MV-4-11 (cell line): ENCODE results near the gene MPDU1.

Experiments used
- DNase-seq: peaks from one replicate; lab custom pipeline; 2025; lab: John Stamatoyannopoulos, UW

Gene MPDU1

DNA sequence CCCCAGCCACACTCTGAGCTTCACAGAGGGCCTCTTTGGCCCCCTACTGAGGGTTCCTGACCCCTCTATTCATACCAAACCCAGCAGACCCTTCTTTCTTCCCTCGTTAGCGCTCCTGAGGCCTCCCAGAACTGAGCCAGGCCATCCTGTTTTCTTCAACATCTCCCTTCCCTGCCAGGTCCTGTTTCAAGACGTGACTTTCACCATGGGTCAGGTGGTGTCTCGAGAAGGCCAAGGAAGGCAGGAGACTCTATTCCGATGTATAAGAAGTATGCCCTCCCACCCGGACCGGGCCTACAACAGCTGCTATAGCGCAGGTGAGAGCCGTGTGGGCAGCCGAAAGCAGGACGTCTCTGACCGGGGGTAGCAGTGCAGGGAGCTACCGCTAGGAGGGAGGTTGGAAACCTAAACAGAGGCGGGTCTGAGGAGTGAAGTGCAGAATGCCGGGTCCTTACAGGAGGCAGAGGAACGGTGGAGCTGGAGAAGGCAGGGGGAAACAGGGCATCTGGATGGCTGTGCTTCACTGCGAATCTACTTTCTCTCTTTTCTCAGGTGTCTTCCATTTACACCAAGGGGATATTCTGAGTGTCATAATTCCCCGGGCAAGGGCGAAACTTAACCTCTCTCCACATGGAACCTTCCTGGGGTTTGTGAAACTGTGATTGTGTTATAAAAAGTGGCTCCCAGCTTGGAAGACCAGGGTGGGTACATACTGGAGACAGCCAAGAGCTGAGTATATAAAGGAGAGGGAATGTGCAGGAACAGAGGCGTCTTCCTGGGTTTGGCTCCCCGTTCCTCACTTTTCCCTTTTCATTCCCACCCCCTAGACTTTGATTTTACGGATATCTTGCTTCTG is 23.3 kb upstream of the MPDU1 start:
- peak; percentile 54 for DNase-seq

- DNase-seq = peak; percentile 72
Observed at GRCh38 chr17:7561028-7561575, 22.6 kb upstream of the MPDU1 start.

- peak; percentile 82 for DNase-seq
Observed at GRCh38 chr17:7561589-7562207, 22.0 kb upstream of the MPDU1 start, which contains the start of gene SENP3. Gene SENP3, plus strand, starts transcription at chr17:7561919. Its CDS starts 1,158 bp downstream, at chr17:7563077.

DNA sequence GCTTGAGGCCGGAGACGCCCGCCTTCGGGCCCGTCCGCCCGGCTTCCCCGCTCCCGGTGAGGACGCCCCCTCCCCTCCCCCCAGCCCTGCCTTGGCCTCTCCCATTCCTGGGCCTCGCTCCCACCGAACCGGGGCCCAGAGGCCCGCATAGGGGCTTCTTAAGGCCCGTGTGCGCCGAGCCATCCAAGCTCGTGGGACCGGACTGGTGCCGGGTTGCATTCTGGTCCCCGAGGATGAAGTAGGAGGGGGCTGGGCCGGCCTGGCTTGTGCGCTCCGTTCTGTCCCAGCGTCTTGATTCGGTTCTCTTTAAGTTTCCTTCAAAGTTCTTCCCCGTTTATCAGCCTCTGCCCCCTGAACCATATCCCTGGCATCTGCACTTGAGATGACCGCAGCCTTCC is 21.4 kb upstream of the MPDU1 start:
- no peak for DNase-seq

DNA sequence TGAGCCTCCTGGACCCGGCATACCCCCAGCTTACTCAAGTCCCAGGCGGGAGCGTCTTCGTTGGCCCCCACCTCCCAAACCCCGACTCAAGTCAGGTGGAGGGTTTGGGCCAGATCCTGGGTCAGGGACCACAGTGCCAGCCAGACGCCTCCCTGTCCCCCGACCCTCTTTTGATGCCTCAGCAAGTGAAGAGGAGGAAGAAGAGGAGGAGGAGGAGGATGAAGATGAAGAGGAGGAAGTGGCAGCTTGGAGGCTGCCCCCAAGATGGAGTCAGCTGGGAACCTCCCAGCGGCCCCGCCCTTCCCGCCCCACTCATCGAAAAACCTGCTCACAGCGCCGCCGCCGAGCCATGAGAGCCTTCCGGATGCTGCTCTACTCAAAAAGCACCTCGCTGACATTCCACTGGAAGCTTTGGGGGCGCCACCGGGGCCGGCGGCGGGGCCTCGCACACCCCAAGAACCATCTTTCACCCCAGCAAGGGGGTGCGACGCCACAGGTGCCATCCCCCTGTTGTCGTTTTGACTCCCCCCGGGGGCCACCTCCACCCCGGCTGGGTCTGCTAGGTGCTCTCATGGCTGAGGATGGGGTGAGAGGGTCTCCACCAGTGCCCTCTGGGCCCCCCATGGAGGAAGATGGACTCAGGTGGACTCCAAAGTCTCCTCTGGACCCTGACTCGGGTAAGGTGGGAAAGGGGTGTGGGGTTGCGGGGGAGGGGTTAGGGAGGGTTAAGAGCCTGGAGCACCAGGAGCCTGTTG is 20.4 kb upstream of the MPDU1 start:
- no peak for DNase-seq

DNA sequence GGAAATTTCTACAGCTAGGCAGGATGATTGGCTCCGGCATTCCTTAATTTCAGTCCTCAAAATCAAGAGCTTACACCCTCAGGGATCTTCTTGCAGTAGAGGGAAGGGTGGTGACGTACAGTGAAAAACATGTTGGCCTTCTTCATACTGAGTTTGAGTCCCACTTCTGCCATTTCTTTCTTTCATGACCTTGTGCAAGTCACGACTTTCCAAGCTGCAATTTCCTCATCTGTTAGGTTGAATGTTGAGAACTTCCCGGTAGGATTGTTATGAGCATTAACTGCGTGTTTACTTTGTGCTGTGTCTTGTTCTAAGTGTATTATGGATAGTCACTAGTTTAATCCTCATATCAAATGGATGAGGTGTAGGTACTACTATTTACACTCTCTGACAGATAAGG is 14.1 kb upstream of the MPDU1 start:
- DNase-seq = no peak

GRCh38 chr17:7570351-7570750 is 13.3 kb upstream of the MPDU1 start:
- no peak for DNase-seq

GRCh38 chr17:7572338-7572587 is 11.4 kb upstream of the MPDU1 start:
- peak; percentile 100 for DNase-seq

DNA sequence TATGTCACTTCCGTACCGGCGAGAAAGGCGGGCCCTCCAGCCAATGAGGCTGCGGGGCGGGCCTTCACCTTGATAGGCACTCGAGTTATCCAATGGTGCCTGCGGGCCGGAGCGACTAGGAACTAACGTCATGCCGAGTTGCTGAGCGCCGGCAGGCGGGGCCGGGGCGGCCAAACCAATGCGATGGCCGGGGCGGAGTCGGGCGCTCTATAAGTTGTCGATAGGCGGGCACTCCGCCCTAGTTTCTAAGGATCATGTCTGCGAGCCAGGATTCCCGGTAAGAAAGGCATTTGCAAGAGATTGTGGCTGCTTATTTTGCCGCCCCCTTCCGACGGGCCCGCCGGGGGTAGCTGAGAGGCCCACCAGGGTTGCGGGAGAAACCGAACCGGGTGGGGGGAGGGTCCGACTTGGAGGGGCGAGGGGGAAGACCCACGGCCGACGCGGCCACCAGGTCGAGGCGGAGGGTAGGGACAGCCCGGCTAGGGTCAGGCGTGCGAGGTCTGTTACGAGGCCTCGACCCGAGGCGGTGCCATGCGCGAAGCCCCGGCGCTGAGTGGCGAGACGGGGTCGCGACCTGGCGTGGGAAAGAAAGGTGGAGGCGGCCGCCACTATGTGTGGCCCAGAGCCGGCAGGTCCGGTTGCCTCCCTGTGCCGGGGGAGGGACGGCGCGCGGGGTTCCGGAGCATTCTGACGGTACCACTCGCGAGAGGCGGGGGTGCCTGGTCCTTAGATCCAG is 10.9 kb upstream of the MPDU1 start:
- no peak for DNase-seq

DNA sequence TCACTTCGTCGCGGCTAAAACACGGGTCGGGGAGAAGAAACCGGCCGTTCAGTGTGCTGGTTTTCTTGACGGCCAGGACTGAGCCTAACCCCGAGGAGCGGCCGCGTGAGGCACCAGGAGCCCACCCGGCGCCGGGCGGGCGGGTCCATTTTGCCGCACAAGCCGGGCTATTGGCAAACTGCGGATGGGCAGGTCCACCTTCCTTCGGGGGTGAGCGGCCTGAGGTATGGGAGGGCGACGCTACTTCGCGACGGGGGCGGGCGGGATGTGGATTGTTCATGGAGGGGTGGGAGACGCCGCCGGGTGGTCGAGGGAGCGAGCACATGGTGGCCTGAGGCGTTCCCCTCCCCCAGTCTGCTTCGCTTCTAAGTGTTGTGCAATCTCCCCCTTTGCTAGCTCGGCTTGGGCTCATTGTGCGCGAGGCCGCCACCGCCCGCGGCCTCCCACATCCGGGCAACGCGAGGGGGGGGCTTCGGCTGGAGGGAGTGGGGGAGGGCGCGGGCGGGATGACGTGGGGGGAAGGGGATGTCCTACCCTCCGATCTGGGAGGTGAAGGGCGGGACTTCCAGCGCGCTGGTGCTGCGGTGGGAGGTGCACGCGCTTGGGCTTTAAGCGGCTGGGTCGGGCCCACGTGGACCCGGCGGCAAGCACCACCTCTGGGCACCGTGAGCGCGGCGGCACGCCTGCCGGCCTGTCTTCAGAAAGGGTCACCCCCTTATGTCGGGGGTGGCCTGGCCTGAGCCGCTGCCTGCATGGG is 10.2 kb upstream of the MPDU1 start:
- peak; percentile 88 for DNase-seq

DNA sequence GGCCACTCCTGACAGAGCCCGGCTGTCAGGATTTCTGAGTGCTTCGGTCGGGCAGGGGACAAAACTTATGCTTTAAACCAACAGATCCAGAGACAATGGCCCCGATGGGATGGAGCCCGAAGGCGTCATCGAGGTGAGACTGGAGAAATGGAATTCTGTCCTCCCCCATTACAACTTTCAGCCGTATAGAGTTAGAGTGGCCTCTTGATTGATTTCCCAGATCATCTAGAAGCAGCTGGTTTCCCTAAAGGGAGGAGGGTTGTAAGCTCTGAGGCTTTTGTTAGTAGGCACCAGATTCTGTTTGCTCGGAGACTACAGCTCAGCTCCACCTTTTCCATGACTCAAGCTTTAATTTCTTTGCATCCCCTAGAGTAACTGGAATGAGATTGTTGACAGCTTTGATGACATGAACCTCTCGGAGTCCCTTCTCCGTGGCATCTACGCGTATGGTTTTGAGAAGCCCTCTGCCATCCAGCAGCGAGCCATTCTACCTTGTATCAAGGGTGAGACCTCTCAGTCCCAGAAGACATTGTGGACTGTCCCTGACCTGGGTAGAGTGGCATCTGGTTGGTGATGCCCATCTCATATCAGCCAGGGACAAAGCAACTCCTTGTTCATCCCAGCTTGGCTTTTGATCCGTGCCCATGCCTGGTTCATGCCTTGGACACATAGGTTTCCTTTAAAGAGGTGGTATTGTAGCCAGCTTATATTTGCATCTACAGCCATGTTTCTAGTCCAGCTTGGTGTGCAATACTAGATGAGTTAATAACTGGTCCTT is 9.3 kb upstream of the MPDU1 start:
- no peak for DNase-seq

DNA sequence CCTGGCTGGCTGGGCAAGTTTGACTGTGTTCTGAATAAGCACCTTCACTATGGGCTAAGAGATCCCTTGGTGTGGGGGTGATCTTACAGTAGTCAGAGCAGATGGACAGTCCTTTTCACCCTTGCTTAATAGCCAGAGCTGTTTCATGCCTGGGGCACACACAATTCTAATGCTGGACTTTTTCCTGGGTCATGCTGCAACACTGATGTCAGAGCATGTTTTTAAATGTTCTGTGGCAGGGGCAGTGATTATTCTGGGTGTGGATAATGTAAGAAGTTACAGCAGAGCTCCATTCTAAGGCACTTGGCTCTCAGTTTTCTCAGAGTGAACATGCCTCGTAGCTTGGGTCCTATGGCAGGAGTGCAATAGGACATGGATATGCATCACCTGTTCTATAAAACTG is 8.2 kb upstream of the MPDU1 start:
- no peak for DNase-seq

GRCh38 chr17:7575959-7576358 is 7.7 kb upstream of the MPDU1 start:
- DNase-seq = no peak

- DNase-seq = no peak
Observed at GRCh38 chr17:7576432-7576937, 7.2 kb upstream of the MPDU1 start.

- DNase-seq = no peak
Observed at GRCh38 chr17:7577327-7578199, 6.1 kb upstream of the MPDU1 start.

DNA sequence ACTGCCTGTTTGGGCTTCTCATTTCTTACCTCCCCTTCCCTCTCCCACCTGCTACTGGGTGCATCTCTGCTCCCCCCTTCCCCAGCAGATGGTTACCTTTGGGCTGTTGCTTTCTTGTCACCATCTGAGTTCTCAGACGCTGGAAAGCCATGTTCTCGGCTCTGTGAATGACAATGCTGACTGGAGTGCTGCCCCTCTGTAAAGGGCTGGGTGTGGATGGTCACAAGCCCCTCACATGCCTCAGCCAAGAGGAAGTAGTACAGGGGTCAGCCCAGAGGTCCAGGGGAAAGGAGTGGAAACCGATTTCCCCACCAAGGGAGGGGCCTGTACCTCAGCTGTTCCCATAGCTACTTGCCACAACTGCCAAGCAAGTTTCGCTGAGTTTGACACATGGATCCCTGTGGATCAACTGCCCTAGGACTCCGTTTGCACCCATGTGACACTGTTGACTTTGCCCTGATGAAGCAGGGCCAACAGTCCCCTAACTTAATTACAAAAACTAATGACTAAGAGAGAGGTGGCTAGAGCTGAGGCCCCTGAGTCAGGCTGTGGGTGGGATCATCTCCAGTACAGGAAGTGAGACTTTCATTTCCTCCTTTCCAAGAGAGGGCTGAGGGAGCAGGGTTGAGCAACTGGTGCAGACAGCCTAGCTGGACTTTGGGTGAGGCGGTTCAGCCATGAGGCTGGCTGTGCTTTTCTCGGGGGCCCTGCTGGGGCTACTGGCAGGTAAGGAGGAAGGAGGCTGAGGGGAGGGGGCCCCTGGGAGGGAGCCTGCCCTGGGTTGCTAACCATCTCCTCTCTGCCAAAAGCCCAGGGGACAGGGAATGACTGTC is 4.4 kb upstream of the MPDU1 start, which contains the start of gene CD68:
CD68 (plus strand) TSS at position 638 of the 833 bp plus-strand sequence; CDS start at position 678, 40 bp downstream.
- DNase-seq = peak; percentile 100

- DNase-seq = peak; percentile 85
Observed at GRCh38 chr17:7579834-7580603, 3.6 kb upstream of the MPDU1 start.
